Bronchial epithelial cell (primary cell): ENCODE results near the gene RPRD2. TPM values are rescaled to one million over a fixed set of nuclear protein-coding genes. Genes with fewer than 3 reads are reported as not detected.
A peak's percentile ranks its signal among the peaks of the same experiment; 100 is the strongest.

ENCODE experiments used
- DNase-seq: peaks from one replicate; pipeline ENCODE4 v3.0.0-alpha.2; 2010; ENCODE audit warnings: low read depth
- FAIRE-seq: peaks from 2 replicates; lab custom pipeline; 2011; peaks lifted over from hg19 to GRCh38; lab: Jason Lieb, UNC
- H3K27me3 ChIP-seq: 2 replicates; pipeline ENCODE4 v1.5.1; 2011; ENCODE audit warnings: low read length; ENCODE audit not compliant: control insufficient read depth, insufficient read depth
- H3K36me3 ChIP-seq: 2 replicates; pipeline ENCODE4 v1.5.1; 2011; ENCODE audit warnings: low read length; ENCODE audit not compliant: control insufficient read depth, insufficient read depth
- H3K4me3 ChIP-seq: 2 replicates; pipeline ENCODE4 v1.5.1; 2011; ENCODE audit warnings: mild to moderate bottlenecking, low read depth, low read length, control low read depth
- CTCF ChIP-seq: IDR thresholded peaks from 2 replicates; pipeline ENCODE4 v1.5.1; 2011; ENCODE audit warnings: mild to moderate bottlenecking, moderate library complexity, low read length, control low read depth, inconsistent platforms; ENCODE audit not compliant: insufficient read depth, severe bottlenecking
- total RNA-seq: library from RNA; depleted of rRNA; stranded (reverse); fragments of >200 nt; gene quantifications from 2 replicates; pipeline ENCODE4 v1.2.1, GENCODE V29; 2014

RPRD2 gene
- total RNA-seq, 1 donor from 2014 or later = 4.5 TPM

- DNase-seq (no peak), FAIRE-seq (no peak)
- H3K4me3 ChIP-seq = no peak overlapping the region
- H3K27me3 ChIP-seq = no peaks in the 10 kb centered on the region
- peaks cover 16% of the 10 kb centered on the region for H3K36me3 ChIP-seq
- no peak for TF ChIP-seq CTCF
These were observed 110.9 kb downstream of the RPRD2 start for GRCh38 chr1:150474869-150475268.

GRCh38 chr1:150476754-150477153 lies 112.8 kb downstream of the RPRD2 start:
- Histone ChIP-seq H3K27me3 (no peaks in the 10 kb centered on the region), H3K36me3 (peaks cover 8% of the 10 kb centered on the region), H3K4me3 (no peak overlapping the region)
- FAIRE-seq = no peak
- TF ChIP-seq CTCF = no peak
- no peak for DNase-seq

DNA sequence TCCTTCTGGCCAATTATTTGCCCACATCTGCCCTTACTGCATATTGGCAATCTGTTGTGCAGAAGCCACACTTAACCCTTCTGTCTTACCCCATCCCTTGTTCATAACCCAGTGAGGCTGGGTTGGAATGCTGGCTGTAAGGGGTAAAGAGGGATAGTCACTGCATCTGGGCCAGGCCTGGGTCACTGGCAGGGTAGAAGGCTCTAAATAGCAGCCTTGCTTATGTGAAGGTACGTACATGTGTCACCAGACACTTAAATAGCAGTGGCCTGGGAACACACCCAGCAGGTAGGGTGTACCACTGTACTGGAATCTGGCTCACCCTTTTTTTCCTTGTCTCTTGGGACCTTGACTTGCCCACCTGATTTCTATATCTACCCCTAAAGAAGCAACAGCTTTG lies 113.4 kb downstream of the RPRD2 start:
- no peak for TF ChIP-seq CTCF
- Histone ChIP-seq H3K36me3 (peaks cover 3% of the 10 kb centered on the region), H3K27me3 (no peaks in the 10 kb centered on the region), H3K4me3 (no peak overlapping the region)
- peak; percentile 64 for FAIRE-seq
- no peak for DNase-seq

DNA sequence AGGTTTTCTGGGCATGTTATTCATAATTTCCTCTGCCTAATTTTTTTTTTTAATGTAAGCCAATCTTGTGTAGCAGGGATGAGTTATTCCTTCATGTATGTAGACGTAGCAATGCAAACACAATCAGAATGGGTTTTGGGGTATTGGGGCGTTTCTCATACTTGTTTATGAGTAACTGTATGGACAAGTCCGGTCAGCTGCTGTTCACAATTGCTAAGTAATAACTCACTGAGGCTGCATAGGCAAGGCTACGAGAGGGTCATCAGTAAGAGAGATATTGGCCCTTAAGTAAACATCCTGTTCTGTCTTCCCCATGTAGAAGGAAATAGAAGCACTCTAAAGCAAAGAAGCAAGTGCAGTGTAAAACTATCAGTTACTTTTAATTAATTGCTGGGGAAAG lies 113.8 kb downstream of the RPRD2 start:
- Histone ChIP-seq H3K36me3 (no peaks in the 10 kb centered on the region), H3K27me3 (no peaks in the 10 kb centered on the region), H3K4me3 (no peak overlapping the region)
- no peak for FAIRE-seq
- DNase-seq = peak; percentile 100
- TF ChIP-seq CTCF = no peak

DNA sequence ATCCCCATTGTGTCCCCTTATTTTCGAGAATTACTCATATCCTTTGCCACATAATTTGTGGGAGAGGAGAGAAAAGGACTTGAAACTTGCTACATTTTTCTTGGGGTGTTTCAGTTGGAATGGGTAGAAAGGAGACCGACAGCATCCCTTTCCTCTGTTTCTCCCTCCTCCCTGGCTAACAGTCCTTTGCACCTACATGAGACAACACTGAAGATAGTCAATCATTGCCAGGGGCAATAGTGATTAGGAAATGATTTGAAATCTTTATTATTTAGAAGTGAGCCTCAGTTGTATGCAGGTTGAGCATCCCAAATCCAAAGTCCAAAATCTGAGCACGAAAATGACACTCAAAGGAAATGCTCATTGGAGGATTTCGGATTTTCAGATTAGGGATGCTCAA lies 115.4 kb downstream of the RPRD2 start:
- H3K4me3 ChIP-seq = no peak overlapping the region
- no peak for DNase-seq
- TF ChIP-seq CTCF = no peak
- no peak for FAIRE-seq
- no peaks in the 10 kb centered on the region for H3K27me3 ChIP-seq
- no peaks in the 10 kb centered on the region for H3K36me3 ChIP-seq

DNA sequence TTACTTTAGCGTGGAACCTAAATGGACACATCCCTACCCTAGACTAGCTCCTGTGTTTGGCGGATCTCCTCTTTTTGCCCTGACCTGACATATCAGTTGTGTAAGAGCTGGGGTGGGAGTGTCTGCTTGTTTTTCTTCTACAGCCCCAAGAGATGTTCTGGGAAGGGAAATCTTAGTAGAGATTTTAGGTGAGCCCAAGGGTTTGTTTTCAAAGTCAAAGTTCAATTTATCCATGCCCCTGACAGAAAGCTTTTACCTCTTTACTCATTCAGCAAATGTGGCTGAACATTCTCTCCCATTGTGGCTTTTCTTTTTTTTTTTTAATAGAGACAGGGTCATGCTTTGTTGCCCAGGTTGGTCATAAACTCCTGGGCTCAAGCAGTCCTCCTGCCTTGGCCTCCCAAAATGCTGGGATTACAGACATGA lies 116.0 kb downstream of the RPRD2 start:
- DNase-seq (no peak), FAIRE-seq (no peak)
- no peak for TF ChIP-seq CTCF
- no peaks in the 10 kb centered on the region for H3K27me3 ChIP-seq
- H3K4me3 ChIP-seq = no peak overlapping the region
- no peaks in the 10 kb centered on the region for H3K36me3 ChIP-seq
